IMR-90 (cell line): ENCODE results near the gene KLHL2. TPM values are rescaled to one million over a fixed set of nuclear protein-coding genes. Genes with fewer than 3 reads are reported as not detected.
"Not testable (repeated sequence)": the region's sequence is repeated elsewhere in the genome, so short reads cannot be mapped to it uniquely, and the experiment has no call there.

Experiments used
- ATAC-seq: fragments of 200-7000 bp; cut with Tn5 transposase; 2 replicates; pipeline ENCODE4 v1.9.1; 2020; ENCODE audit warnings: low read depth, mild to moderate bottlenecking, moderate library complexity
- BruUV-seq: library from RNA; stranded (reverse); fragments of 400-500 nt; replicated peaks from 2 replicates; lab custom pipeline; 2021; lab: Mats Ljungman, UMichigan
- CTCF ChIA-PET: fragments of 300-600 bp; formaldehyde crosslinking; extraction: SDS; loops from one replicate; lab custom pipeline; 2021; ENCODE audit warnings: antibody characterized with exemption; lab: Yijun Ruan, JAX
- POLR2A ChIA-PET: fragments of 300-600 bp; sonication (Branson Sonifier 250); formaldehyde crosslinking; loops from one replicate; lab custom pipeline; 2022; ENCODE audit warnings: antibody characterized with exemption; ENCODE audit not compliant: unreplicated experiment; lab: Charles Lee
- DNase-seq: peaks from one replicate; pipeline ENCODE4 v3.0.0; 2013
- H2AFZ ChIP-seq: replicated peaks from 2 replicates; pipeline ENCODE3; 2013; ENCODE audit warnings: low read length, mild to moderate bottlenecking; ENCODE audit not compliant: poor library complexity
- H2AK5ac ChIP-seq: 2 replicates; pipeline ENCODE4 v1.6.1; 2013; ENCODE audit warnings: low read depth, low read length, inconsistent platforms
- H2AK9ac ChIP-seq: replicated peaks from 2 replicates; pipeline ENCODE3; 2013; ENCODE audit warnings: mild to moderate bottlenecking, low read depth, low read length, moderate library complexity; ENCODE audit not compliant: poor library complexity
- H2BK120ac ChIP-seq: 2 replicates; pipeline ENCODE4 v1.6.1; 2013; ENCODE audit warnings: low read depth, low read length, inconsistent platforms
- H2BK15ac ChIP-seq: 3 replicates; pipeline ENCODE4 v1.6.1; 2013; ENCODE audit warnings: low read depth, low read length, inconsistent platforms
- H2BK20ac ChIP-seq: 2 replicates; pipeline ENCODE4 v1.6.1; 2013; ENCODE audit warnings: low read depth, mild to moderate bottlenecking, inconsistent platforms, low read length, moderate library complexity
- H2BK5ac ChIP-seq: 2 replicates; pipeline ENCODE4 v1.6.1; 2013; ENCODE audit warnings: mild to moderate bottlenecking, low read depth, low read length, inconsistent platforms; ENCODE audit not compliant: poor library complexity, severe bottlenecking
- H3K14ac ChIP-seq: replicated peaks from 2 replicates; pipeline ENCODE4 v1.6.1; 2013; ENCODE audit warnings: low read depth, low read length, inconsistent platforms
- H3K18ac ChIP-seq: 2 replicates; pipeline ENCODE4 v1.6.1; 2013; ENCODE audit warnings: low read depth, low read length, control low read depth
- H3K23ac ChIP-seq: 2 replicates; pipeline ENCODE4 v1.6.1; 2013; ENCODE audit warnings: low read depth, low read length, inconsistent platforms
- H3K27ac ChIP-seq: 2 replicates; pipeline ENCODE4 v1.5.1; 2013; ENCODE audit warnings: mild to moderate bottlenecking, control low read depth, low read length; ENCODE audit not compliant: insufficient read depth
- H3K27me3 ChIP-seq: 2 replicates; pipeline ENCODE4 v1.6.1; 2013; ENCODE audit warnings: low read length; ENCODE audit not compliant: control insufficient read depth, insufficient read depth
- H3K36me3 ChIP-seq: 2 replicates; pipeline ENCODE4 v1.6.1; 2013; ENCODE audit warnings: low read length, mixed read lengths; ENCODE audit not compliant: control insufficient read depth, insufficient read depth
- H3K4ac ChIP-seq: 2 replicates; pipeline ENCODE4 v1.6.1; 2013; ENCODE audit warnings: low read depth, low read length, inconsistent platforms
- H3K4me1 ChIP-seq: 2 replicates; pipeline ENCODE4 v1.6.1; 2013; ENCODE audit warnings: low read length, mixed read lengths; ENCODE audit not compliant: control insufficient read depth, insufficient read depth
- H3K4me2 ChIP-seq: 2 replicates; pipeline ENCODE4 v1.6.1; 2013; ENCODE audit warnings: low read depth, mild to moderate bottlenecking, control low read depth, low read length, moderate library complexity
- H3K4me3 ChIP-seq: 2 replicates; pipeline ENCODE4 v1.5.1; 2013; ENCODE audit warnings: low read depth, mild to moderate bottlenecking, control low read depth, low read length, moderate library complexity; ENCODE audit not compliant: insufficient read depth
- H3K56ac ChIP-seq: 2 replicates; pipeline ENCODE4 v1.6.1; 2013; ENCODE audit warnings: low read length, inconsistent platforms; ENCODE audit not compliant: insufficient read depth; ENCODE audit errors: extremely low read depth
- H3K79me1 ChIP-seq, 2 experiments: 2 replicates each; pipeline ENCODE4 v1.6.1; 2013; ENCODE audit warnings: low read length in 2 of 2, inconsistent platforms in 1 of 2, low read depth in 1 of 2
- H3K9ac ChIP-seq: 2 replicates; pipeline ENCODE4 v1.6.1; 2013; ENCODE audit warnings: low read depth, low read length, control low read depth
- H3K9me1 ChIP-seq: 2 replicates; pipeline ENCODE4 v1.6.1; 2013; ENCODE audit warnings: low read length, inconsistent platforms; ENCODE audit not compliant: insufficient read depth
- H3K9me3 ChIP-seq: 2 replicates; pipeline ENCODE4 v1.6.1; 2013; ENCODE audit warnings: low read length; ENCODE audit not compliant: control insufficient read depth, insufficient read depth
- H4K20me1 ChIP-seq: 2 replicates; pipeline ENCODE4 v1.6.1; 2013; ENCODE audit warnings: low read length, inconsistent platforms; ENCODE audit not compliant: insufficient read depth
- H4K5ac ChIP-seq: 2 replicates; pipeline ENCODE4 v1.6.1; 2013; ENCODE audit warnings: mild to moderate bottlenecking, low read depth, low read length, control low read depth
- H4K8ac ChIP-seq, 2 experiments: 2 replicates each; pipeline ENCODE4 v1.6.1; 2013; ENCODE audit warnings: low read depth in 2 of 2, low read length in 2 of 2, control low read depth in 1 of 2, inconsistent platforms in 1 of 2
- H4K91ac ChIP-seq: 2 replicates; pipeline ENCODE4 v1.6.1; 2013; ENCODE audit warnings: low read depth, low read length, inconsistent platforms; ENCODE audit not compliant: insufficient read depth
- WGBS, 2 experiments: methylation state at CpG; one replicate each; pipeline versions ENCODE4 v1.1.5 to v1.1.7; 2013; ENCODE audit warnings: missing lambda C conversion rate in 2 of 2; ENCODE audit not compliant: insufficient read length in 1 of 2; ENCODE audit errors: extremely low coverage in 2 of 2; 5-methylcytosine and 5-hydroxymethylcytosine counted together
- dilution Hi-C: fragments of 300-500 bp; cut with HindIII; formaldehyde crosslinking; loops from one replicate; pipeline ENCODE4 v1.14.3; 2018; ENCODE audit warnings: low sequenced_read_pairs; ENCODE audit not compliant: unreplicated experiment
- in situ Hi-C: fragments of 300-500 bp; cut with MboI; formaldehyde crosslinking; loops from 3 replicates; pipeline ENCODE4 v1.14.3; 2019; ENCODE audit warnings: low sequenced_read_pairs, inconsistent platforms, mixed read lengths
- intact Hi-C: fragments of 100-400 bp; cut with micrococcal nuclease; formaldehyde crosslinking; loops from 2 replicates; pipeline ENCODE4 v1.10.0; 2022
- polyA plus RNA-seq, 3 experiments: library from polyadenylated mRNA; depleted of rRNA; stranded (reverse); fragments of >200 nt; gene quantifications; 2 replicates each; pipeline ENCODE4 v1.2.3, GENCODE V29; 2012; ENCODE audit warnings: low replicate concordance in 1 of 3
- total RNA-seq: library from RNA; depleted of rRNA; stranded (reverse); fragments of >200 nt; gene quantifications from 2 replicates; pipeline ENCODE4 v1.2.3, GENCODE V29; 2012

KLHL2 gene
- total and polyA plus RNA-seq, 2 of the 4 experiments (the other 2 are of a cell fraction): 11.0 to 12.4 TPM

GRCh38 chr4:165256074-165256659, 48.8 kb downstream of the KLHL2 start:
- BruUV-seq, POLR2A ChIA-PET: not testable (repeated sequence)

GRCh38 chr4:165259776-165260175, 52.4 kb downstream of the KLHL2 start:
- DNase-seq, H4K91ac ChIP-seq, H3K23ac ChIP-seq, H3K14ac ChIP-seq, H3K4me3 ChIP-seq, H3K4me2 ChIP-seq, H3K9me3 ChIP-seq, H3K36me3 ChIP-seq, H3K4me1 ChIP-seq, H3K56ac ChIP-seq, H2BK5ac ChIP-seq, dilution Hi-C loops, H3K9me1 ChIP-seq, POLR2A ChIA-PET, H4K5ac ChIP-seq, in situ Hi-C loops, H3K27ac ChIP-seq, H2AK5ac ChIP-seq, H3K9ac ChIP-seq, H2AK9ac ChIP-seq, H4K8ac ChIP-seq, CTCF ChIA-PET, H2BK120ac ChIP-seq, H3K18ac ChIP-seq, H3K27me3 ChIP-seq, ATAC-seq, H2BK20ac ChIP-seq, H4K20me1 ChIP-seq, H2BK15ac ChIP-seq, H3K79me1 ChIP-seq, intact Hi-C loops, H2AFZ ChIP-seq, H3K4ac ChIP-seq, BruUV-seq: not testable (repeated sequence)
- WGBS, 2 experiments: no CpG with 5 or more reads among the region's 4 CpGs

More at GRCh38 chr4:165256074-165256659, 48.8 kb downstream of the KLHL2 start:
- H3K4me1 ChIP-seq, intact Hi-C loops, H3K9me1 ChIP-seq, H2BK5ac ChIP-seq, H2AFZ ChIP-seq, H4K91ac ChIP-seq, H3K79me1 ChIP-seq, dilution Hi-C loops, H3K23ac ChIP-seq, H2AK5ac ChIP-seq, ATAC-seq, H4K20me1 ChIP-seq, H2AK9ac ChIP-seq, H3K56ac ChIP-seq, H3K27ac ChIP-seq, H3K27me3 ChIP-seq, H3K18ac ChIP-seq, CTCF ChIA-PET, H2BK15ac ChIP-seq, H3K9ac ChIP-seq, H3K36me3 ChIP-seq, H2BK20ac ChIP-seq, H4K8ac ChIP-seq, in situ Hi-C loops, H3K4me2 ChIP-seq, H3K4me3 ChIP-seq, H3K14ac ChIP-seq, DNase-seq, H3K9me3 ChIP-seq, H3K4ac ChIP-seq, H4K5ac ChIP-seq, H2BK120ac ChIP-seq: not testable (repeated sequence)
- no CpG with 5 or more reads among the region's 7 CpGs for WGBS, 2 experiments
